ENCODE measurements around the gene CDCA4.
"Not testable (repeated sequence)": the region's sequence is repeated elsewhere in the genome, so short reads cannot be mapped to it uniquely, and the experiment has no call there.

The CDCA4 gene

GRCh38 chr14:105030836-105031396, 10.0 kb upstream of the CDCA4 start:
- DNase-seq: no peak

- no peak for DNase-seq
Measured at GRCh38 chr14:105030194-105030593, 9.3 kb upstream of the CDCA4 start.

DNA sequence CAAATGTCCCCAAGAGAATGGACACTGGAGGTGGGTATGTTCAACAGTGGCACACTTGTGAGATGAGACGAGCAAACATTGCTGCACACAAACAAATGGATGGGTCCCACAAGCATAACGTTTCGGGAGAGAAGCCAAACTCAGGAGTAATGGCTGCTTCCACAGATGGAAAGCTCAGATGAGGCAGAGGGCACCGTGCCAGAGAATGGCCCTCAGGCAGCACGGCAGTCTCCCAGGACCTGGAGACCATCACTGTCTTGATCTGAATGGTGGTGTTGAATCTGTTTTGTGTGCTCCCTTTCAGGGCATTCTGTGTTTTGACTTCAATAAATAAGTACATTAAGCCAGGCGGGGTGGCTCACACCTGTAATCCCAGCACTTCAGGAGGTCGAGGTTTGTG, 8.5 kb upstream of the CDCA4 start:
- no peak for DNase-seq

- no peak for DNase-seq
Measured at GRCh38 chr14:105028251-105028927, 7.5 kb upstream of the CDCA4 start.

- DNase-seq: not testable (repeated sequence)
Measured at GRCh38 chr14:105027718-105028117, 6.8 kb upstream of the CDCA4 start.

- DNase-seq: no peak
Measured at GRCh38 chr14:105026802-105027563, 6.1 kb upstream of the CDCA4 start.

DNA sequence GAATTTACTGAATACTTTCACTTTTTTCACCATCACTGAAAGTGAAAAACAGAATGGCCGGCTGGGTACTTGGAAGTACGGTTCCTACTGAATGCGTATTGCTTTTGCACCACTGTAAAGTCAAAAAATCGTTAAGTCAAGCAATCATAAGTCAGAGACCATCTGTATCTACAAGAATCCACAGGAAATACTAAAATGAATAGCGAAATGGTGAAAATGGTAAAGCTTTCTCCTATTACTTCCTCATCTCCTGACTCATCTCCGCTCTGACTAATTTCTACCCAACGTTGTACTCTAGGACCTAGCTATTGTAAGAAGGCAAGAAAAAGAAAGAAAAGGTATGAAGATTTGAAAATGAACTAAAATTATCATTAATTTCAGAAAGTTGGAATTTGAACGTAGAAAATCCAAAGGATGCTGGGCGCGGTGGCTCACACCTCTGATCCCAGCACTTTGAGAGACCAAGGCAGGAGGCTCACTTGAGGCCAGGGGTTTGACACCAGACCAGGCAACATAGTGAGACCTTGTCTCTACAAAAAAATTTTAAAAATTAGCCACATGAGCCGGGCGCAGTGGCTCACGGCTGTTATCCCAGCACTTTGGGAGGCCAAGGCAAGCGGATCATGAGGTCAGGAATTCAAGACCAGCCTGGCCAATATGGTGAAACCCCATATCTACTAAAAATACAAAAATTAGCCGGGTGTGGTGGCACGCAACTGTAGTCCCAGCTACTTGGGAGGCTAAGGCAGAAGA, 5.3 kb upstream of the CDCA4 start:
- no peak for DNase-seq

- no peak for DNase-seq
Measured at GRCh38 chr14:105025429-105025828, 4.5 kb upstream of the CDCA4 start.

- no peak for DNase-seq
Measured at GRCh38 chr14:105023791-105024480, 3.1 kb upstream of the CDCA4 start.

GRCh38 chr14:105023144-105023543, 2.3 kb upstream of the CDCA4 start:
- DNase-seq: no peak

DNA sequence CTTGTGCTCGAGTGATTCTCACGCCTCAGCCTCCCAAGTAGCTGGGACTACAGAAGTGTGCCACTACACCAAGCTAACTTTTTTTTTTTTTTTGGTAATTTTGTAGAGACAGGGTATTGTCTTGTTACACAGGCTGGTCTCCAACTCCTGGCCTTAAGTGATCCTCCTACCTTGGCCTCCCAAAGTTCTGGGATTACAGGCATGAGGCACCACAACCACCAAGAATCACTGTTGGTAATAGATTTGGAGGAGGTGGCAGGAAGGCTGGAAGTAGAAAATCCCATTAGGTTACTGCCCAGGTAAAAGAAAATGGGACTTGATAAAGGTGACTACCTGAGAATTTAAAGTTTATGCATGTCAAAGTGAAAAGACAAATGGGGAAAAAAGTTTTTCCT, 1.4 kb upstream of the CDCA4 start:
- DNase-seq: no peak

DNA sequence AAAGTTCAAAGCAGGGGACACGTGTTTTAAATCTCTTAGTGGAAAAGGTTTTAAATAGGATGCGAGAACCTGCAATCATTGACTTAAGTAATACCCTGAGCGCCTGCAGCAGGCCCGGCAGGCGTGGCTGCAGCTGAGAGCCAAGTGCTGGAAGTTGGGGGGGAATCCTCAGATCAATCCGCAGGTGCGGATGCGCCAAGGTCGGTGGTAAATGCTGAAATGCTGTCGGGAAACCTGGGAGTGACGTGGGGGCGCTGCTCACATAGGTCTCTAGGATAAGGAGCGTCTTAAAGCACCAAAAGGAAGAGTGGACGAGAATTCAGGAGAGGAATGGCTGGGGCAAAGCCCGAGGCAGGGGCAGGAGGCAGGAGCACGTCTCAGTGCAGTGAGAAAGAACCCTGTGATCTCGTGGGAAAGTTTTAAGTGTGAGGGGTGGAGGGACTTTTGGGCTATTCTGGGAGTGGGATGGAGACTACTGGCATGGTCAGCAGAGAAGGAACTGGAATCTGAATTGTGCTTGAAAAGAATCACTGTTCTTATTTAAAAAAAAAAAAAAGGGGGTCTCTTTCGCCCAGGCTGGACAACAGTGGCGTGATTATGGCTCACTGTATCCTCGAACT, 883 bp upstream of the CDCA4 start:
- DNase-seq: peak; percentile 57 to 58

- peak; percentile 62 to 66 for DNase-seq
Measured at GRCh38 chr14:105019861-105020814, 745 bp downstream of the CDCA4 start.

DNA sequence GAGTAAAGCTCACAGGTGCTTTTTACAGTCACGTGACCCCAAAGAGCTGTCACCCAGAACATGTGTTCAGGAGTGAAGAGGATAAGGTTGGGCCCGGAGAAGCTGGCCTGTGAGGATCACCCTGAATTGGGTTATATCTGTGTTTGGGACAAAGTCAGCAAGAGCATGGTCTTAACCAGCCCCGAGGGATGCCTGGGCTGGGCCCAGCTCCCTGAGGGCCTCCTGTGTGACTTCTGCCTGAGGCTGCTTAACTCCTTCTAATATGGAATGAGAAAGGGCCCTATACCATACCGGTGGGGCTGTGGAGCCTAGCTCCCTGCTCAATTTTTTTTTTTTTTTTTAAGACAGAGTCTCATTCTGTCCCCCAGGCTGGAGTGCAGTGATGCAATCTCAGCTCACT, 2.5 kb downstream of the CDCA4 start:
- no peak for DNase-seq

- DNase-seq: no peak
Measured at GRCh38 chr14:105015905-105016304, 5.0 kb downstream of the CDCA4 start.

DNA sequence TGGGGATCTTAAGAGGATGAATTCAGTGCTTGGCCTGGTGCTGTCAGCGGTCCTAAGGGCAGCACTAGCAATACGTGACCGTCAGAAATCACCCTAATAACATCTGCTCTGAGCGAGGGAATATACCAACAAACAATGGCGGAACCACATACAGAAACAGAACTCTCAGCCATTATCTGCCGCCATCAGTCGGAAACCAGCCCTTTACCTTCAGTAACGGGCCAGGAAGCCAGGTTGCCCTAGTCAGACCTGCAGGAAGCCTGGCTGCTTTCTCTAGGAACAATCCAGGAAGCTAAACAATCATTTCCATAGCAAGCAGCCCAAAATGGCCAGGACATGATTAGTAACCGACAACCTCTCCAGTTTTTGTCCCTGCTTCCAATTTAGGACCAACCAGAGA, 5.6 kb downstream of the CDCA4 start:
- DNase-seq: no peak

- no peak for DNase-seq
Measured at GRCh38 chr14:105014631-105015030, 6.3 kb downstream of the CDCA4 start.

DNA sequence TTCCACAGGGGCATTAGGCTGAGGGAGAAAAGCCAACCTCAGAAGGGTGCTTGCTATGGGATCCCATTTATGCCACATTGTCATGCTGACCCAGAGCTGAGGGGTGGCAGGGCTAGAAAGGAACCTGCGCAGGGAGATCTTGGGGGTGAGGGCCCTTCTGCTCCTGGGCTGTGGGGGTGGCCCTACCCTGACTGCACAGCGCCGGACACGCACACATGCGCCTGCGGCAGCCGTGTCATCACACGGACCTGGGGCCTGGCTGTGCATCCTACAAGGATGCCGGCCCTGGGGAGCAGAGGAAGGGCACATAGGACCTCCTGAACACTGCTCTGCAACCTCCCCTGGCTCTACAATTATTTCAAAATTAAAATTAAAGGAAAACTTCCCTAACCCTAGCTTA, 6.9 kb downstream of the CDCA4 start:
- DNase-seq: no peak

DNA sequence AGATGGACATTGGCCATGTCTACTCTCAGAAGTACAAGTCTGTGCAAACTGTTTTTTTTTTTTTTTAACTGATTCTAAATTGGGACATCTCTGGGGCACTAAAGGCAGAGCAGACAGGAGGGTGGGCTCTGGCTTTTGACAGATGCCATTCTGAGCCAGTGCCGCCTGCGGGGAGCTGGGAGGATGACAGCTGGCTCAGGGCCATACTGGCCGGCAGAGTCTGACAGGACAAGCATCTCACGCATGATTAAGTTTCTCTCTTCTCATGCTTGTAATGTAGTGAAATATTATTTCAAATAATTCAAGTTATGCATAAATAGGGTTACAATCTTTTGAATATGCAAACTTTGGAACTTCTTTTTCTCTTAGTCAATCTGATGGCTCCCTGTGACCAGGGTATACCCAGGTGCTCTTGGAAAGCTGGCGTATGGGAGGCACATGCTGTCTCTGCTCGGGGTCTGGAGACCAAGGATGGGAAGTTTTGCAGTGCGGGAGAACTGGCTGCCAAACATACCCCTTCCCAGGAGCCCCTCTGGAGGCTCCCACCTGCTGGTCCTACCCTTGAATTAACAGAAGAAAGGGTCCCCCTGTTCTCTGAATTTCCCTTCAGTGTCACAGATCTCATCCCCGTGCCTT, 7.6 kb downstream of the CDCA4 start:
- no peak for DNase-seq

DNA sequence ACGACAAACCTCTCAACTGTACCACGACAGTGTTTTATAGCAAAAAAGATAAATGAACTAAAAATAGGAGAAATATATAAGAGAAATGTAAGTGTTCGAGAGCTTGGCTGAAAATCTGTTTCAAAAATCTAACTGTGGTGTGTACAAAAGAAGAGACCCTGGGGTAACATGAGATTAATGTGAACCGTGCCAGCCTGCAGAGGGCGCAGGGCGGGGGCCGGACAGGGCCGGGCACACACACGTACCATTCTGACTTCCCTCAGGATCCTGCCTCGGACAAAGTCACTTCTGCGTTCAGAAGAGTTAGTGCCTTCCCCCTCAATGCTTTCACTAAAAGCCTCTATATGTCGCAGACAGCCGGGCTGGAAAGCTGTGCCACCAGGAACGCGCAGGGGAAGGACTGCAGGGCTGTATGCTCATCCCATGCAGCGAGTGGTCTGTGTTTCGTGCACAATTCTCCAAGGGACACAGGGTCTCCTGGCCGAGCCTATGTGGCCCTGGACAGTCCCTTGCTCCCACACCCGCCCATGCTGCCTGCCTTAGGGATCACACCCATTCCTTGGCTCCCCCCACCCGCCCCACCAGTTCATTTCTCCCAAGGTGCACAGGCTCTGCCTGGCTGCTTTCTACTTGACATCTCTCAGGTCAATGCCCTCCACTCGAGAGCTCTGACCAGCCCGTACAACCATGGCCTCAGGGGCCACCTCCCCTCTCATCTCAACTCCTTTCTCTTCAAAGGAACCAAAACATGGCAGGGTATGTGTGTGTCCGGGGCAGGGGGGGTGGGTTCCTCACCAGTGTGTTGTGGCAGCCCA, 8.5 kb downstream of the CDCA4 start:
- DNase-seq: no peak
